NT2/D1 (cell line): ENCODE measurements around the gene NYNRIN.

Experiments used
- YY1 ChIP-seq: IDR thresholded peaks from 2 replicates; pipeline ENCODE4 v1.6.1; 2011; ENCODE audit not compliant: insufficient read length, insufficient read depth
- ZNF274 ChIP-seq: IDR thresholded peaks from 2 replicates; pipeline ENCODE4 v1.6.1; 2011; ENCODE audit warnings: mild to moderate bottlenecking, low read depth, low read length

DNA sequence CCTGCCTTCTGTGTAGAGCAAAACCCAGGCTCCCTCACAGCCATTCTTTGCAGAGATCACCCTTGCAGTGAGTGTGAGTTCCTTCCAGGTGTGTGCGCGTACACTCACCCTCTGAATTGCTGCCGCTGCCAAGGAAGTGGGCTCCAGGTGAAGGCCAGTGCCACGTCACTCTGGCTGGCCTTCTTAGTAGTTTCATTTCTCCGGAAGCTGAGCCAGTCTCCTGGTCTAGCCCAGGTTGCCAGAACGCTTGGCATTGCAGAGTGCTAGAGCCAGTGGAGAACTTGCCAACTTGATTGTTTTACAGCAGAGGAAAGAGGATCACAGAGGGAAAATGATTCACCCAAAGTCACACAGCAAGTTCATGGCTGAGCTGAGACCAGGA is 19.7 kb downstream of the NYNRIN start:
- TF ChIP-seq YY1 (no peak), ZNF274 (no peak)
